ENCODE measurements around the gene FBN3.
"Not testable (repeated sequence)": the region's sequence is repeated elsewhere in the genome, so short reads cannot be mapped to it uniquely, and the experiment has no call there.

Gene FBN3

GRCh38 chr19:8045872-8046568, 103.4 kb downstream of the FBN3 start:
- Mint-ChIP-seq H3K4me1 (ENCODE audit: low read depth) (peaks cover 5% of the 10 kb centered on the region), H3K27ac (no peak overlapping the region), H3K36me3 (no peaks in the 10 kb centered on the region), H3K4me3 (no peak overlapping the region), H3K27me3 (peaks cover 1% of the 10 kb centered on the region), H3K9me3 (ENCODE audit: low read depth) (no peaks in the 10 kb centered on the region)

DNA sequence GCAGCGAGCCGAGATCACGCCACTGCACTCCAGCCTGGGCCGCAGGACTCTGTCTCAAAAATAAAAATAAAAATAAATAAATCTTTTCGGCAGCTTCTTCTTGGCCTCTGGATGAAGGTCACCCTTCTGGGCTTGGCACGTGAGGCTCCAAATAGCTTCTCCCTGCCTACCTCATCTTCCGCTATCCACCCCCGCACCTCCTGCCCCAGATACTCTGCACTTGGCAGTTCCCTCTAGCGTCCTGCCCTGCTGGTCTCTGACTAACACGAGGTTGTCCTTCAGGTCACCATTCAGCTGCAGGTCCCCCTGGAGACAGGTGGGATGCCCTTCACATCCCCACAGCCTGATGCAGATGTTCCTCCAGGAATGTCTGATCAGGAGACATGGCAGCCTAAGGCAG, 105.4 kb downstream of the FBN3 start:
- Mint-ChIP-seq H3K4me1 (ENCODE audit: low read depth) (no peaks in the 10 kb centered on the region), H3K36me3 (no peaks in the 10 kb centered on the region), H3K27me3 (peaks cover 1% of the 10 kb centered on the region), H3K27ac (no peak overlapping the region), H3K9me3 (ENCODE audit: low read depth) (no peaks in the 10 kb centered on the region), H3K4me3 (no peak overlapping the region)

DNA sequence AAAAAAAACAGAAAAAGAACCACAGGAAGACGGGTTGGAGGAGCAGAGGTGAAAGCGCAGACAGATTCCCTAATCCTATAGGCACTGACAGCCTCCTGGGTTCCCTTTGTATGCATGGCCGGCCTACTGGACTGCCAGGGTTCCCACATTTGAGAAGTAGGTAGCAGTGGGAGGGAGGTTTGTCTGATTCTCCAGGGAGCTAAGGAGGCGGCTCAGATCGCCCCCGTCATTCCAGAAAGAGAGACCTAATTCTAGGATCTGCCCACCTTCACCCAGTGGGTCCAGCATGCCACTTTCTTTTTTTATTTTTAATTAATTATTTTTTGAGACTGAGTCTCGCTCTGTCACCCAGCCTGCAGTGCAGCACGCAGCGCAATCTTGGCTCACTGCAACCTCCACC, 106.5 kb downstream of the FBN3 start:
- Mint-ChIP-seq H3K4me3 (no peak overlapping the region), H3K27ac (no peak overlapping the region)

GRCh38 chr19:8041531-8041931, 107.9 kb downstream of the FBN3 start:
- H3K4me1 Mint-ChIP-seq (ENCODE audit: low read depth), result no peaks in the 10 kb centered on the region
- H3K9me3 Mint-ChIP-seq (ENCODE audit: low read depth), result no peaks in the 10 kb centered on the region
- no peak overlapping the region for H3K27ac Mint-ChIP-seq
- no peaks in the 10 kb centered on the region for H3K27me3 Mint-ChIP-seq
- no peaks in the 10 kb centered on the region for H3K36me3 Mint-ChIP-seq
- no peak overlapping the region for H3K4me3 Mint-ChIP-seq

More for the DNA sequence above, 106.5 kb downstream of the FBN3 start:
- Mint-ChIP-seq H3K36me3 (no peaks in the 10 kb centered on the region), H3K9me3 (ENCODE audit: low read depth) (no peaks in the 10 kb centered on the region), H3K4me1 (ENCODE audit: low read depth) (no peaks in the 10 kb centered on the region), H3K27me3 (no peaks in the 10 kb centered on the region)

- no peak overlapping the region for H3K27ac Mint-ChIP-seq
Measured at GRCh38 chr19:8039231-8039630, 110.2 kb downstream of the FBN3 start.

GRCh38 chr19:8038815-8039214, 110.6 kb downstream of the FBN3 start:
- no peak overlapping the region for H3K4me3 Mint-ChIP-seq
- no peaks in the 10 kb centered on the region for H3K4me1 Mint-ChIP-seq (ENCODE audit: low read depth)
- H3K9me3 Mint-ChIP-seq (ENCODE audit: low read depth), result no peaks in the 10 kb centered on the region
- no peaks in the 10 kb centered on the region for H3K36me3 Mint-ChIP-seq
- H3K27me3 Mint-ChIP-seq, result no peaks in the 10 kb centered on the region
- H3K27ac Mint-ChIP-seq, result no peak overlapping the region

More at GRCh38 chr19:8039231-8039630, 110.2 kb downstream of the FBN3 start:
- H3K4me3 Mint-ChIP-seq, result no peak overlapping the region
- H3K27me3 Mint-ChIP-seq, result no peaks in the 10 kb centered on the region
- H3K4me1 Mint-ChIP-seq (ENCODE audit: low read depth), result no peaks in the 10 kb centered on the region
- no peaks in the 10 kb centered on the region for H3K36me3 Mint-ChIP-seq
- H3K9me3 Mint-ChIP-seq (ENCODE audit: low read depth), result no peaks in the 10 kb centered on the region

DNA sequence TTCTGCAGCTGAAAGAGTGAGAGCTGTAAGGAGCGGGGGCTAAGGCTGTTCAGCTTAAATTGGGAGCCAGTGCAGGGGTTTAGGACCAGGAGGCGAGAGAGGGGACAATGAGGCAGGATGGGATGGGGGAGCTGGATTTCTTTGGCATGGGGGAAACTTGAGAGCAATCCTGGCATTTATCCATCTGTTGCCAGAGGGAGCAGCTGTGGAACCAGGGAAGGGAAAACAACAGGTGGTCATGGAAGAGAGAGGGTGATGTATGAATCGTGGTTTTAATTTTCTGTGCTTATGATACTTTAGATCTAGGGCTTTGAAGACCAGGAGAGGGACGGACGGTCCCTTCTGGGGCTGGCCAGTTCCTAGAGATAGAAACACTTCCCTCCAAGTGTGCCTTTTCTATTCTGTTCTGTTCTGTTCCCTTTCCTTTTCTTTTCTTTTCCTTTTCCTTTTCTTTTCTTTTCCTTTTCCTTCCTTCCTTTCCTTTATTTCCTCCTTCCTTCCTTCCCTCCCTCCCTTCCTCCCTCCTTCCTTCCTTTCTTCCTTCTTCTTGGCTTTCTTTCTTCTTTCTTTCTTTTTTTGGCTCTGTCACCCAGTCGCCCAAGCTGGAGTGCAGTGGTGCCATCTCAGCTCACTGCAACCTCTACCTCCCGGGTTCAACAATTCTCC, 112.8 kb downstream of the FBN3 start:
- Mint-ChIP-seq H3K36me3 (no peaks in the 10 kb centered on the region), H3K27me3 (no peaks in the 10 kb centered on the region), H3K4me3 (no peak overlapping the region), H3K4me1 (ENCODE audit: low read depth) (no peaks in the 10 kb centered on the region), H3K27ac (no peak overlapping the region), H3K9me3 (ENCODE audit: low read depth) (no peaks in the 10 kb centered on the region)

GRCh38 chr19:8034178-8034525, 115.2 kb downstream of the FBN3 start:
- Mint-ChIP-seq H3K27me3 (no peaks in the 10 kb centered on the region), H3K4me3 (no peak overlapping the region), H3K27ac (no peak overlapping the region), H3K36me3 (no peaks in the 10 kb centered on the region), H3K9me3 (ENCODE audit: low read depth) (no peaks in the 10 kb centered on the region), H3K4me1 (ENCODE audit: low read depth) (no peaks in the 10 kb centered on the region)

- H3K4me3 Mint-ChIP-seq; H3K27ac Mint-ChIP-seq; H3K36me3 Mint-ChIP-seq; H3K27me3 Mint-ChIP-seq; H3K4me1 Mint-ChIP-seq (ENCODE audit: low read depth); H3K9me3 Mint-ChIP-seq (ENCODE audit: low read depth): not testable (repeated sequence)
Measured at GRCh38 chr19:8033287-8034177, 115.9 kb downstream of the FBN3 start.

DNA sequence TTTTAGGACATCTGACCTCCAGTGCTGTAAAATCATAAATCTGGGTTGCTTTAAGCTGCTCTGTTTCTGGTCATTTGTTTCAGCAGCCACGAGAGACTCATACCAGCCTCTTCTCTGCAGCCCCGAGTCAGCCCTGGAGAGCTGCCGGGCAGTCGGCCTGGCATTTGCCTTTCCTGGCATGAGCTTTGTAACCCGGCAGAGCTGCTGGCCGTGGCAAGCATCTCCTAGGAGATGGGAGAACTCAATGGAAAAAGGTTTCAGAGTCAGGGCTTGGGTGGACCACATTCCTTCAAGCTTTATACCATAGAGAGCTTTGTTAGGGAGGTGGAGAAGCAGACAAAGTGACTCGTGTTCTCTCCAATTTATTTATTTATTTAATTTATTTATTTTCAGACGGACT, 118.4 kb downstream of the FBN3 start:
- no peak overlapping the region for H3K27ac Mint-ChIP-seq

GRCh38 chr19:8028951-8029491, 120.4 kb downstream of the FBN3 start:
- Mint-ChIP-seq H3K4me1 (ENCODE audit: low read depth) (no peaks in the 10 kb centered on the region), H3K36me3 (no peaks in the 10 kb centered on the region), H3K4me3 (no peak overlapping the region), H3K9me3 (ENCODE audit: low read depth) (no peaks in the 10 kb centered on the region), H3K27ac (no peak overlapping the region), H3K27me3 (no peaks in the 10 kb centered on the region)

More for the DNA sequence above, 118.4 kb downstream of the FBN3 start:
- H3K4me3 Mint-ChIP-seq, result no peak overlapping the region
- H3K27me3 Mint-ChIP-seq, result no peaks in the 10 kb centered on the region
- H3K9me3 Mint-ChIP-seq (ENCODE audit: low read depth), result no peaks in the 10 kb centered on the region
- no peaks in the 10 kb centered on the region for H3K36me3 Mint-ChIP-seq
- H3K4me1 Mint-ChIP-seq (ENCODE audit: low read depth), result no peaks in the 10 kb centered on the region

- Mint-ChIP-seq H3K27me3 (no peaks in the 10 kb centered on the region), H3K27ac (no peak overlapping the region), H3K4me3 (no peak overlapping the region), H3K4me1 (ENCODE audit: low read depth) (no peaks in the 10 kb centered on the region), H3K9me3 (ENCODE audit: low read depth) (no peaks in the 10 kb centered on the region), H3K36me3 (no peaks in the 10 kb centered on the region)
Measured at GRCh38 chr19:8025316-8025715, 124.1 kb downstream of the FBN3 start.

DNA sequence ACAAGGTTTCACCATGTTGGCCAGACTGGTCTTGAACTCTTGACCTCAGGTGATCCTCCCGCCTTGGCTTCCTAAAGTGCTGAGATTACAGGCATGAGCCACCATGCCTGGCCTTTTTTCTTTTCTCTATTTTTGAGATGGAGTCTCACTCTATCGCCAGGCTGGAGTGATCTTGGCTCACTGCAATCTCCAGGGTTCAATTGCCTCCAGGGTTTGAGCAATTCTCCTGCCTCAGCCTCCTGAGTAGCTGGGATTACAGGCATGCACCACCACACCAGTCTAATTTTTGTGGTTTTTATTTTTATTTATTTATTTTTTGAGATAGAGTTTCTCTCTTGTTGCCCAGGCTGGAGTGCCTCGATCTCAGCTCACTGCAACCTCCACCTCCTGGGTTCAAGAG, 125.1 kb downstream of the FBN3 start:
- not testable (repeated sequence) for H3K4me3 Mint-ChIP-seq; H3K9me3 Mint-ChIP-seq (ENCODE audit: low read depth); H3K27me3 Mint-ChIP-seq; H3K36me3 Mint-ChIP-seq; H3K4me1 Mint-ChIP-seq (ENCODE audit: low read depth); H3K27ac Mint-ChIP-seq

- H3K36me3 Mint-ChIP-seq, result no peaks in the 10 kb centered on the region
- no peaks in the 10 kb centered on the region for H3K9me3 Mint-ChIP-seq (ENCODE audit: low read depth)
- no peaks in the 10 kb centered on the region for H3K27me3 Mint-ChIP-seq
- H3K4me3 Mint-ChIP-seq, result no peak overlapping the region
- H3K4me1 Mint-ChIP-seq (ENCODE audit: low read depth), result no peaks in the 10 kb centered on the region
- H3K27ac Mint-ChIP-seq, result no peak overlapping the region
Measured at GRCh38 chr19:8023371-8023770, 126.0 kb downstream of the FBN3 start.

DNA sequence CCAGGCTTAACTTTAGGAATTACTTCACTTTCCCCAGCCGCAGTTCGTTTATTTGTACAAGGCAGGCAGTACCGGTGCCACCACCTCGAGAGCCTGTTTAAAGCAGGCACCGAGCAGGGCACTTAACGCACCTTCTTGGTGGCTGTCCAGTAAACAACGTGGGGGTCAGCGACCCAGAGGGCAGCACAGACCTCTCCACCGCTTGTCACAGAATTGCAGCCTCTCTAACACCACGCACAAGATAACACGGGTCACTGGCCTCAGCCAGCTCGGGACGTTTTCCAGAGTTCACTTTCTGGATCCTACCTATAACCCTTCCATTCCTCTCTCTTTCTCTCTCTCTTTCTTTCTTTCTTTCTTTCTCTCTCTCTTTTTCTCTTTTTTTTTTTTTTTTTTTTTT, 127.1 kb downstream of the FBN3 start:
- Mint-ChIP-seq H3K4me3 (no peak overlapping the region), H3K36me3 (no peaks in the 10 kb centered on the region), H3K9me3 (ENCODE audit: low read depth) (no peaks in the 10 kb centered on the region), H3K4me1 (ENCODE audit: low read depth) (peaks cover 2% of the 10 kb centered on the region), H3K27ac (no peak overlapping the region), H3K27me3 (no peaks in the 10 kb centered on the region)
